ENCODE measurements around the gene DIDO1.
A peak's percentile ranks its signal among the peaks of the same experiment; 100 is the strongest.

The DIDO1 gene

DNA sequence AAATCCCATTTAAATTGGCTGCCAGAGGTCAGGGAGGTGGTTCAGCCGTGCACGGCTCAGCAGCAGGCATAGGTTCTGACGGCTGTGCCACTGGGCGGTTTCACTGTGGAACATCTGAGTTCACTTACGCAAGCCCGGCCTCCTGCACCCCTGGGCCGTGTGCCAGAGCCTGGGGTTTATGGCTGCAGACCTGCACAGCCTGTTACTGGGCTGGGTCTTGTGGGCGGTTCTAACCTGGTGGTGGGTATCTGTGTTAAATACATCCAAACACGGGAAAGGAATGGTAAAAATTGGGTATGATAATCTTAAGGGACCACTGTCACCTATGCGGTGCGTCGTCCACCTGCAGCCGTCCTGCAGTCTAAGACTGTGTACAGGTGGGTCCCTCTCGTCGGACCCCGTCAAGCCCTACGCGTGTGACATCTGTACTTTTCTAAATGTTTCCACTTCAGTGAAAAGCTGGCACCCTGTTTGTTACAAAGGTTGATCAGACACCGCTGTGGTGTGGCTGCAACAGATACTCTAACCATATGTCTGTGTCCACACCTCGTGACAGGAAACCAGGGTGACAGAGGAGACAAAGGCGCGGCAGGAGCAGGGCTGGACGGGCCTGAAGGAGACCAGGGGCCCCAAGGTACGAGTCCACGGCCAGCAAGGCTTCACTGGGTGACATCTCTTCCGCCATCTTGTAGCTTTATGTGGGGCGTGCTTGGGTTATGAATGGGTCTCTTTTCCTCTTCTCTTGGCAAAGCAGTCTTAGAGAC lies 88.0 kb downstream of the DIDO1 start:
- peak overlapping the region; percentile 28 to 99 (median 68) for H3K4me2 ChIP-seq

DNA sequence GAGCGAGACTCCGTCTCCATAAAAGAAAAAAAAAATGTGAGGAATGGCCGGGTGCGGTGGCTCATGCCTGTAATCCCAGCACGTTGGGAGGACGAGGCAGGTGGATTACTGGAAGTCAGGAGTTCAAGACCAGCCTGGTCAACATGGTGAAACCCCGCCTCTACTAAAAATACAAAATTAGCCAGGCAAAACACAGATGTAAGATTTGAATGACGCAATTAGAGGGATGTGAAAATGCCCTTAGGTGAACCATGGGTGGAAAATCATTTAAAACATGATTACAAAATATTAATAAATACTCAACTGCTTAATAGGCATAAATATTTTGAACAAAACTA lies 88.5 kb downstream of the DIDO1 start:
- Histone ChIP-seq H3K27ac (peak overlapping the region in 3 of 11 experiments; percentile 19 to 42 (median 21); a peak in 2 of 22 replicates), H3K9ac (no peak overlapping the region), H3K36me3 (peaks cover 0 to 32% (median 10%) of the 10 kb centered on the region in 11 experiments; a peak in 9 of 22 replicates), H3K4me3 (no peak overlapping the region), H3K27me3 (0 out of 22 replicates have a peak, but pooled peaks cover 0 to 4% (median 0%) of the 10 kb centered on the region in 11 experiments), H3K9me3 (replicated peaks in 1 of 11) (peaks cover 0 to 9% (median 0%) of the 10 kb centered on the region in 11 experiments; a peak in 1 of 22 replicates), H3K4me1 (peaks cover 32 to 63% (median 59%) of the 10 kb centered on the region in 10 experiments), H3K4me2 (peak overlapping the region; percentile 28 to 99 (median 68)), H4K20me1 (no peaks in the 10 kb centered on the region)
- no peak; a peak in 1 of 22 replicates for TF ChIP-seq Cebpa-rat (IDR thresholded peaks at IDR 0.05)

More for the DNA sequence above, 88.0 kb downstream of the DIDO1 start:
- Histone ChIP-seq H3K4me1 (peaks cover 27 to 61% (median 54%) of the 10 kb centered on the region in 10 experiments), H4K20me1 (no peaks in the 10 kb centered on the region), H3K27ac (peak overlapping the region in 5 of 11 experiments; percentile 16 to 24 (median 23); a peak in 6 of 22 replicates), H3K4me3 (no peak overlapping the region), H3K27me3 (0 out of 22 replicates have a peak, but pooled peaks cover 0 to 4% (median 0%) of the 10 kb centered on the region in 11 experiments), H3K9me3 (replicated peaks in 1 of 11) (peaks cover 0 to 9% (median 0%) of the 10 kb centered on the region in 11 experiments; a peak in 1 of 22 replicates), H3K9ac (no peak overlapping the region), H3K36me3 (peaks cover 0 to 32% (median 10%) of the 10 kb centered on the region in 11 experiments; a peak in 9 of 22 replicates)
- TF ChIP-seq Cebpa-rat (IDR thresholded peaks at IDR 0.05): peak in 2 of 11 experiments; percentile 29 to 42; a peak in 2 of 22 replicates

GRCh38 chr20:62836967-62837490 lies 89.3 kb downstream of the DIDO1 start:
- H3K4me3 ChIP-seq: no peak overlapping the region
- H4K20me1 ChIP-seq: 0 out of 22 replicates have a peak, but pooled peaks cover 0 to 5% (median 0%) of the 10 kb centered on the region in 11 experiments
- no peak overlapping the region for H3K9ac ChIP-seq
- peak overlapping the region; percentile 9 to 99 (median 74); a peak in 19 of 22 replicates for H3K4me2 ChIP-seq
- 0 out of 22 replicates have a peak, but pooled peaks cover 0 to 4% (median 0%) of the 10 kb centered on the region in 11 experiments for H3K27me3 ChIP-seq
- peaks cover 40 to 69% (median 67%) of the 10 kb centered on the region in 10 experiments for H3K4me1 ChIP-seq
- peaks cover 0 to 32% (median 10%) of the 10 kb centered on the region in 11 experiments; a peak in 9 of 22 replicates for H3K36me3 ChIP-seq
- H3K9me3 ChIP-seq (replicated peaks in 1 of 11): peaks cover 0 to 9% (median 0%) of the 10 kb centered on the region in 11 experiments; a peak in 1 of 22 replicates
- TF ChIP-seq Cebpa-rat (IDR thresholded peaks at IDR 0.05): no peak
- peak overlapping the region in 5 of 11 experiments; percentile 2 to 42 (median 21); a peak in 3 of 22 replicates for H3K27ac ChIP-seq

GRCh38 chr20:62835931-62836861 lies 90.1 kb downstream of the DIDO1 start:
- Histone ChIP-seq H3K9ac (peak overlapping the region in 1 of 11 experiments; percentile 13; a peak in 2 of 22 replicates), H3K4me3 (no peak overlapping the region), H3K4me1 (peaks cover 48 to 77% (median 75%) of the 10 kb centered on the region in 10 experiments), H4K20me1 (0 out of 22 replicates have a peak, but pooled peaks cover 0 to 7% (median 0%) of the 10 kb centered on the region in 11 experiments), H3K27ac (peak overlapping the region in 5 of 11 experiments; percentile 0 to 40 (median 21); a peak in 5 of 22 replicates), H3K27me3 (0 out of 22 replicates have a peak, but pooled peaks cover 0 to 4% (median 0%) of the 10 kb centered on the region in 11 experiments), H3K4me2 (peak overlapping the region; percentile 50 to 99 (median 76)), H3K36me3 (peaks cover 0 to 24% (median 10%) of the 10 kb centered on the region in 11 experiments; a peak in 9 of 22 replicates), H3K9me3 (replicated peaks in 1 of 11) (peaks cover 0 to 9% (median 0%) of the 10 kb centered on the region in 11 experiments; a peak in 1 of 22 replicates)
- TF ChIP-seq Cebpa-rat (IDR thresholded peaks at IDR 0.05): no peak

DNA sequence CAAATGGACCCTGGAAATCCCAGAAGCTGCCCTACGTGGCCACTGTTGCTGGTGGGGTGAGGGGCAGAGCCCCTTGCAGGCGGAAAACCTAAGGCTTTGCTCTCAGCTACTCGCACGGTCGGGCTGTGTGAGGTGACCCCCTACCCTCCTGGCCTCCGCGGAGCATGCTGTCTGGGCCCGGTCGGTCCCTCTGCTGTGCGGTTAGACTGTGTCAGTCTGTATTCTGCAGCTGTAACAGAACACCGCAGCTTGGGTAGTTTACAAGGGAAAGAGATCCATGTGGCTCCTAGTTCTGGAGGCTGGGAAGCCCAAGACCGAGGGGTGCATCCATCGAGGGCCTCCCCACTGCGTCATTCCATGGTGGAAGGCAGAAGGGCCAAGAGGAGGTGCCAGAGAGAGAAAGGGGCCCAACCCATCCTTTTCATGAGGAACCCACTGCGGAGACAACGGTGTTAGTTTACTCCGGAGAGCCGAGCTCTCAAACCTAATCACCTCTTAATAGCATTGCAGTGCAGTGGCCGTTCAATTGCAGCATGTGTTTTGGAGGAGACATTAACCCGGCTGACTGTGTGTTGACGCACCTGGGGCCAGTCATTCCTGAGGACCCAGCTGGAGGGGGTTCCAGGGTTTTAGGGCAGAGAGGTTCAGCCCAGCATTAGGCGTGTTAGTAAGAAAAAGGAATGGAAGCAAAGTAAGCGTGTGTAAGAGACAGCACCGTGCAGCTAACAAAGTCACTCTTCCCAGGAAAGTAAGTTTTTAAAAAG lies 91.2 kb downstream of the DIDO1 start:
- Histone ChIP-seq H3K27ac (no peak overlapping the region), H3K4me1 (peaks cover 56 to 86% (median 84%) of the 10 kb centered on the region in 10 experiments)

GRCh38 chr20:62832951-62833391 lies 93.3 kb downstream of the DIDO1 start:
- 0 out of 22 replicates have a peak, but pooled peaks cover 0 to 7% (median 0%) of the 10 kb centered on the region in 11 experiments for H4K20me1 ChIP-seq
- H3K9ac ChIP-seq: peak overlapping the region in 7 of 11 experiments; percentile 39 to 75 (median 61); a peak in 12 of 22 replicates
- no peak for TF ChIP-seq Cebpa-rat (IDR thresholded peaks at IDR 0.05)

More for the DNA sequence above, 91.2 kb downstream of the DIDO1 start:
- 0 out of 22 replicates have a peak, but pooled peaks cover 0 to 7% (median 0%) of the 10 kb centered on the region in 11 experiments for H4K20me1 ChIP-seq
- no peak for TF ChIP-seq Cebpa-rat (IDR thresholded peaks at IDR 0.05)
- H3K4me2 ChIP-seq: peak overlapping the region in 8 of 11 experiments; percentile 20 to 99 (median 72); a peak in 12 of 22 replicates
- H3K4me3 ChIP-seq: no peak overlapping the region
- peaks cover 0 to 5% (median 0%) of the 10 kb centered on the region in 11 experiments; a peak in 2 of 22 replicates for H3K27me3 ChIP-seq
- no peak overlapping the region for H3K9ac ChIP-seq
- peaks cover 0 to 9% (median 0%) of the 10 kb centered on the region in 11 experiments; a peak in 1 of 22 replicates for H3K9me3 ChIP-seq (replicated peaks in 1 of 11)
- H3K36me3 ChIP-seq: peaks cover 0 to 14% (median under 1%) of the 10 kb centered on the region in 11 experiments; a peak in 7 of 22 replicates

More at GRCh38 chr20:62832951-62833391, 93.3 kb downstream of the DIDO1 start:
- H3K4me1 ChIP-seq: peaks cover 60 to 98% (median 96%) of the 10 kb centered on the region in 10 experiments
- H3K9me3 ChIP-seq (replicated peaks in 1 of 11): peaks cover 0 to 9% (median 0%) of the 10 kb centered on the region in 11 experiments; a peak in 1 of 22 replicates
- peaks cover 0 to 5% (median 0%) of the 10 kb centered on the region in 11 experiments; a peak in 2 of 22 replicates for H3K27me3 ChIP-seq
- H3K4me2 ChIP-seq: peak overlapping the region; percentile 67 to 99 (median 93)
- H3K4me3 ChIP-seq: peak overlapping the region in 8 of 10 experiments; percentile 14 to 52 (median 20); a peak in 9 of 20 replicates
- peaks cover 0 to 11% (median 0%) of the 10 kb centered on the region in 11 experiments; a peak in 3 of 22 replicates for H3K36me3 ChIP-seq
- peak overlapping the region in 9 of 11 experiments; percentile 18 to 72 (median 51); a peak in 15 of 22 replicates for H3K27ac ChIP-seq
